HepG2 (cell line): ENCODE results near the gene CADM1. TPM values are rescaled to one million over a fixed set of nuclear protein-coding genes. Genes with fewer than 3 reads are reported as not detected.

Experiments
- ARID5B ChIP-seq: IDR thresholded peaks from 2 replicates; pipeline ENCODE4 v1.4.0; 2020; ENCODE audit warnings: mild to moderate bottlenecking, missing genetic modification reagents
- CREB1 ChIP-seq, 2 experiments: fragments of 450-650 bp in 1 of 2; IDR thresholded peaks; 2 replicates each; pipeline ENCODE4 v1.6.1; 2016 to 2017; ENCODE audit warnings: control low read depth in 1 of 2, mild to moderate bottlenecking in 1 of 2, missing compliant biosample characterization in 1 of 2, missing genetic modification characterization in 1 of 2
- GLI4 ChIP-seq: sonication (generic); formaldehyde crosslinking; IDR thresholded peaks from 2 replicates; pipeline ENCODE4 v1.5.1; 2020; ENCODE audit warnings: missing genetic modification reagents, mild to moderate bottlenecking, moderate library complexity, borderline replicate concordance
- HDAC2 ChIP-seq: sonication (generic); formaldehyde crosslinking; IDR thresholded peaks from 2 replicates; pipeline ENCODE4 v1.4.0; 2020; ENCODE audit warnings: missing genetic modification reagents
- IKZF5 ChIP-seq: IDR thresholded peaks from 2 replicates; pipeline ENCODE4 v1.6.1; 2018; ENCODE audit warnings: missing genetic modification reagents, mild to moderate bottlenecking, missing compliant biosample characterization
- KDM1A ChIP-seq: IDR thresholded peaks from 2 replicates; pipeline ENCODE4 v1.6.1; 2016; ENCODE audit warnings: missing compliant biosample characterization
- KDM6A ChIP-seq: IDR thresholded peaks from 2 replicates; pipeline ENCODE4 v1.6.1; 2016; ENCODE audit warnings: low read depth
- MLLT10 ChIP-seq: sonication (generic); formaldehyde crosslinking; IDR thresholded peaks from 2 replicates; pipeline ENCODE4 v1.4.0; 2020; ENCODE audit warnings: missing genetic modification reagents
- PHF8 ChIP-seq: sonication (generic); formaldehyde crosslinking; IDR thresholded peaks from 2 replicates; pipeline ENCODE4 v1.5.0; 2020; ENCODE audit warnings: missing genetic modification reagents
- SYNCRIP ChIP-seq: fragments of 200-400 bp; formaldehyde crosslinking; IDR thresholded peaks from 2 replicates; pipeline ENCODE4 v1.6.1; 2018; ENCODE audit warnings: mild to moderate bottlenecking, low read depth, low read length; ENCODE audit not compliant: insufficient read depth
- U2AF1 ChIP-seq: fragments of 200-400 bp; formaldehyde crosslinking; optimal IDR thresholded peaks from 2 replicates; pipeline ENCODE3; 2017; ENCODE audit warnings: mild to moderate bottlenecking, low read depth, low read length
- ZBED4 ChIP-seq: sonication (generic); formaldehyde crosslinking; IDR thresholded peaks from 2 replicates; pipeline ENCODE4 v1.4.0; 2020; ENCODE audit warnings: missing genetic modification reagents, borderline replicate concordance
- ZNF367 ChIP-seq: sonication (generic); formaldehyde crosslinking; IDR thresholded peaks from 2 replicates; pipeline ENCODE4 v1.4.0; 2020; ENCODE audit warnings: missing genetic modification reagents, borderline replicate concordance
- ZNF891 ChIP-seq: sonication (generic); formaldehyde crosslinking; IDR thresholded peaks from 2 replicates; pipeline ENCODE4 v1.5.0; 2020; ENCODE audit warnings: mild to moderate bottlenecking, missing genetic modification reagents
- ZSCAN20 ChIP-seq: sonication (generic); formaldehyde crosslinking; IDR thresholded peaks from 2 replicates; pipeline ENCODE4 v1.4.0; 2020; ENCODE audit warnings: missing genetic modification reagents, mild to moderate bottlenecking, borderline replicate concordance
- polyA plus RNA-seq, 8 experiments: library from polyadenylated mRNA; depleted of rRNA in 3 of 8; stranded (reverse) in 7 of 8; unstranded in 1 of 8; fragments of >200 nt; fragmentation: Illumina TruSeq in 4 of 8; extraction: Trizol in 4 of 8; gene quantifications; 2 replicates each; pipeline versions ENCODE4 v1.2.1 to v1.2.3, GENCODE V29; 2011 to 2016; ENCODE audit warnings: low read depth in 4 of 8, missing spikeins in 1 of 8, mixed read lengths in 1 of 8; ENCODE audit not compliant: insufficient read depth in 1 of 8
- total RNA-seq, 5 experiments: library from RNA; depleted of rRNA; stranded (reverse); fragments of >200 nt; fragmentation: Illumina TruSeq; extraction: Trizol; gene quantifications; 2 replicates each; pipeline ENCODE4 v1.2.3, GENCODE V29; 2016; ENCODE audit warnings: low read depth in 1 of 5
- TF ChIP-seq, protein P1 (sequence below): sonication (generic); formaldehyde crosslinking; IDR thresholded peaks from 2 replicates; pipeline ENCODE4 v1.8.1; 2023; ENCODE audit warnings: missing genetic modification reagents, inconsistent platforms, borderline replicate concordance

Gene CADM1
- total and polyA plus RNA-seq, 2 of the 13 experiments (the other 11 are each of a cell fraction or from before 2014, with no cell fraction given), result 71.3 to 122 TPM

GRCh38 chr11:115207166-115207591 lies 297.0 kb downstream of the CADM1 start (continued):
- TF ChIP-seq CREB1 (IDR thresholded peaks at IDR 0.05) (no peak), CREB1 (CRISPR knock-in tag; IDR thresholded peaks at IDR 0.05) (no peak), ZNF367 (CRISPR knock-in tag) (no peak), MLLT10 (CRISPR knock-in tag) (no peak), ZBED4 (CRISPR knock-in tag) (no peak), GLI4 (CRISPR knock-in tag) (no peak), ZSCAN20 (CRISPR knock-in tag) (no peak), KDM6A (CRISPR knock-in tag) (peak; percentile 23; the same call in 1 of the 2 replicates), KDM1A (no peak), IKZF5 (CRISPR knock-in tag) (no peak), HDAC2 (CRISPR knock-in tag) (peak; percentile 60; the same call in 1 of the 2 replicates), U2AF1 (no peak), SYNCRIP (no peak), PHF8 (CRISPR knock-in tag) (no peak), ZNF891 (CRISPR knock-in tag) (no peak), ARID5B (CRISPR knock-in tag) (peak; percentile 84)
- TF ChIP-seq, protein P1, sequence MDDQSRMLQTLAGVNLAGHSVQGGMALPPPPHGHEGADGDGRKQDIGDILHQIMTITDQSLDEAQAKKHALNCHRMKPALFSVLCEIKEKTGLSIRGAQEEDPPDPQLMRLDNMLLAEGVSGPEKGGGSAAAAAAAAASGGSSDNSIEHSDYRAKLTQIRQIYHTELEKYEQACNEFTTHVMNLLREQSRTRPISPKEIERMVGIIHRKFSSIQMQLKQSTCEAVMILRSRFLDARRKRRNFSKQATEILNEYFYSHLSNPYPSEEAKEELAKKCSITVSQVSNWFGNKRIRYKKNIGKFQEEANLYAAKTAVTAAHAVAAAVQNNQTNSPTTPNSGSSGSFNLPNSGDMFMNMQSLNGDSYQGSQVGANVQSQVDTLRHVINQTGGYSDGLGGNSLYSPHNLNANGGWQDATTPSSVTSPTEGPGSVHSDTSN, result no peak
